Stimulated activated CD4-positive, alpha-beta T cell treated with anti-CD3 and anti-CD28 coated beads, Interleukin-2, amount 100 ng/mL, for 4 hours (primary cell): ENCODE data around the gene METTL2B.
A peak's percentile ranks its signal among the peaks of the same experiment; 100 is the strongest.

Experiments
- DNase-seq: peaks from one replicate; pipeline ENCODE4 v3.0.0-alpha.2; 2020; ENCODE audit warnings: low read depth

METTL2B gene

DNA sequence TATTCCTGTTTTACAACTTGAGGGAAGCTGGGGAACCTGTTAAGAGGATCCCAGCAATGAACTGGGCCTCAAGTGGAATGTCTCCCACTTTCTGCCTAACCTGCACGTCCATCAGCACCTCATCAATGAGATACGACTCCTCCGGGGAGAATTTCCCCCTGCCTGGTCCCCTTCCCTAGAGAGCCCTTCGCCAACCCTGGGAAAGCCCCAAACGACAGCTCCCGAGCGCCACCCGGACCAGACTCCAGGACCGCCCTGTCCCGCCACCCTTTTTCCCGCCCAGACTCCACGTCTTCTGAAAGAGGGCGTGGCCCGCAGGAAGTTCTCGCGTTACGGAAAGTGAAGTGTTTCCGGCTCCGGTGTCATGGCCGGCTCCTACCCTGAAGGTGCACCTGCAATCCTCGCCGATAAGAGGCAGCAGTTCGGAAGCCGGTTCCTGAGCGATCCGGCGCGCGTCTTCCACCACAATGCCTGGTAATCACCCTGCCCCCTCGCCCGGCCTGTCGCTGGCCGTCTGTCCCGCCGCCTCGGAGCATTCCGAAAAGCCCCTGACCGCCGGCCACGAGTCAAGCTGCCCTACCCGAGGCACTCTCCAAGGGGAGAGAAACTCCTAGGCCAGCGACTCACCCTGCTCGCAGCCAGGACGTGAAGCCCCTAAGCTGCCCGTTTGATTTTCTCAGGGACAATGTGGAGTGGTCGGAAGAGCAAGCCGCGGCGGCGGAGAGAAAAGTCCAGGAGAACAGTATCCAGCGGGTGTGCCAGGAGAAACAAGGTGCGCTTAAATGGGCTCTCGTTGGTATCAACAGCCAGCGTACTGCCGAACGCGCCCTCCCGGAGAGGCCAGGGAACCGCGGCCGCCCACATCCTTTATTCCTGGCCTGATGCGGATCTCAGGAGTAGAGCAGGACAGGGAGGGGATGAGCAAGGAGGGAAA lies at the start of gene METTL2B:
METTL2B (plus strand) TSS at position 347 of the 934 bp plus-strand sequence; CDS start at position 365, 18 bp downstream.
- peak; percentile 81 for DNase-seq

DNA sequence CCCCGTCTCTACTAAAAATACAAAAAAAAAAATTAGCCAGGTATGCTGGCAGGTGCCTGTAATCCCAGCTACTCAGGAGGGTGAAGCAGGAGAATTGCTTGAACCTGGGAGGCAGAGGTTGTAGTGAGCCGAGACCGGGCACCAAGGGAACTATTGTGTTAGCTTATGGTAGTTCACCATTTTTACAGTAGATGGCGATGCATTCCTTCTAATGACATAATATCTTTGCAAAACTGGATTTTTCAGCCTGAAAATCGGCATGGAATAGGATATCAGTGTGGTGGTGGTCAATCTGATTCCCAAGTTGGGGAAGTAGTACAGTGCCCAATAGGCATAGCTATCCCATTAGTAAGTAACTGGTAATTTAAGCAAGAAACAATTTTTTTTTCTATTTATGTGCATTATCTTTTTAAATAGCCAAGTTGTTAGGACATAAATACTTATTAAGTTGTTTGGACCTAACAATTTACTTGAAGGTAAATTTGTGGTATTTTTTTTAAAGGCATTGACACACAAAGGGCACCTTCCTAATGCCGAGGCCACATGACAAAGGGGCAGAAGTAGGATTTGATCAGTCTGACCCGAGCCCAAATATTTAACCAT lies 49.2 kb upstream of the METTL2B start:
- DNase-seq = no peak

GRCh38 chr7:128430207-128430606 lies 46.3 kb upstream of the METTL2B start:
- DNase-seq = no peak

- DNase-seq = no peak
Observed at GRCh38 chr7:128431221-128431620, 45.3 kb upstream of the METTL2B start.

- no peak for DNase-seq
Observed at GRCh38 chr7:128431754-128432153, 44.8 kb upstream of the METTL2B start.

- DNase-seq = no peak
Observed at GRCh38 chr7:128434413-128435326, 41.9 kb upstream of the METTL2B start.

- DNase-seq = no peak
Observed at GRCh38 chr7:128435327-128435686, 41.2 kb upstream of the METTL2B start.

DNA sequence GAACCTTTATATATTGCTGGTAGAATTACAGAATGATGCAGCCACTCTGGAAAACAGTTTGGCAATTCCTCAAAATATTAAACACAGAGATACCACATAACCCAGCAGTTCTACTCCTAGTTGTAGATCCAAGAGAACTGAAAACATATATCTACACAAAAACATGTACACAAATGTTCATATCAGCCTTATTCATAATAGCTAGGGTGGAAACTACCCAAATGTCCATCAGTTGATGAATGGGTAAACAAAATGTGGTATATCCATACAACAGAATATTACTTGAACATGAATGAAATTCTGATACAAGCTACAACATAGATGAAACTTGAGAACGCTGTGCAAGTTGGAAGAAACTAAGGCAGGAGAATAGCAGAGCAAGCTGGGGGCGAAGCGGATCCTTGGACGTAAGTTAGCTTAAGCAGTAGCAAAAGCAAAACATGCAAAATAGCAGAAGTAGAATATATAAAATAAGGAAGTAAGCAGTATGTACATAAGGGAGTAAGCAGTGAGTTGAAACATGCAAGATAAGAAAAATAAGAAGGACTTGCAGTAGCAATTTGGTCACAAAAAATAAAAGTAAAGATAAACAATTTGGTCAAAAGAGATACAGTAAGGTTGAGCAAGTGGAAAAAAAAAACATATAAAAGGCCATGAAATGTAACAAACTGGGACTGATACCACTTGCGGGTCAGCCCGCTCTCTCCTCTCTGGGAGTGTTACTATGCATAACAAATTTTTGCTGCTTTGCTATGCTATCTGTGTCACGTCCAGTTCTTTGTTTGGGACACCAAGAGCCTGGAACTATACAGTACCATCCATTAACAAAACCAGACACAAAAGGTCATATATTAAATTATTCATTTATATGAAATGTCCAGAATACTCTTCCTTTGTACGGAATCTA lies 38.9 kb upstream of the METTL2B start:
- DNase-seq = no peak

- DNase-seq = no peak
Observed at GRCh38 chr7:128442356-128442755, 34.2 kb upstream of the METTL2B start.

DNA sequence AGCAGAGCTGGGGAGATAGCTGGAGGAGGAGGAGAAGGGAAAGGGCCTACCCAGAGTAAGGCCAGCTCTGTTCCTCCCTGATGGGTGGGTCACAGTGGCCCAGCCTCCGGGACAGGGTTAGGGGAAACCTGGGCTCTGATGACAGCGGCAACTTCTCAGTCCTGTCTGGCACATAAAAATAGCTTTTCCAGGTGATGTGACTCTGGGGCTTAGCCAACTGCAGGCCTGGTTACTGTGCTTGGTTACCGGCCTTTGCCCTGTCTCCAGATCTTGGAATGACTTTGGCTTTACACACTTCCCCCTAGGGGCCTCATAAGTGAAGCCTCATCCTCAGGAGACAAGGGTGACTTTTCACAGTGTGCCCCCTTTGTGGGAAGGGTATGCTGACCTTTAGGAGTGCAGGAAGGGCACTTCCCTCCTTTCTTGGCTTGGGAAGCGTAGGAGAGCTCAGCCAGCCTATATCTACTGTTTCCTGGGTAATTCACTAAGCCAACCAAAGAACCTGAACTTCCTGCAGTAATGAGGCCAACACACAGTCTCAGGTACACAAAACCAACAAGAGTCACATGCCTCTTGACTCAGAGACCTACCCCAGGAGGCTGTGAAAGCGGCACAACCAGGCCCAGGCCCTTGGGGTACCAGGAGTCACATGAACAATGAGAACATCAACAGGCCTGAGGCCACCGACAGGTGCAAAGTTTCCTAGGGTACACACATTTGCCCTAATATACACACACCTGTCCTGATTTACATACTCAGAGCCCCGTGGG lies 32.5 kb upstream of the METTL2B start:
- no peak for DNase-seq

DNA sequence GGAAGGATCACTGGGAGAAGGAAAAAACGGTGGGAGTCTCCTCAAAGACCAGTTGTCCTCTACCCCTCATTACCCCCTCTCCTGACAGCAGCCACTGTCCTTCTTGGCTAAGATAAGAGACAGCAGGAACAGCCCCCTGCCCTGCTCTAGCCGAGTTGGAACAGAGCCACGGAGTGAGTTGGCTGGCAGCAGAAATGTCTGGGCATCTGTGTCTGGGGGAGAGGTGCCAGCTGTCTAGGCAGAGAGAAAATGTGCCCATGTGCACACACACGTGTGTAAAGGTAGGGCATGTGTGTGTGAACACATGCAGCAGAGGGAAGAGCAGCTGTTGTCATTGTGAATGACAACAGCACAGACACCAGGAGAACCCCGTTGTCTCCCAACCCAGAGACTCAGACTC lies 30.2 kb upstream of the METTL2B start:
- DNase-seq = no peak

GRCh38 chr7:128447941-128448564 lies 28.5 kb upstream of the METTL2B start:
- DNase-seq = no peak

DNA sequence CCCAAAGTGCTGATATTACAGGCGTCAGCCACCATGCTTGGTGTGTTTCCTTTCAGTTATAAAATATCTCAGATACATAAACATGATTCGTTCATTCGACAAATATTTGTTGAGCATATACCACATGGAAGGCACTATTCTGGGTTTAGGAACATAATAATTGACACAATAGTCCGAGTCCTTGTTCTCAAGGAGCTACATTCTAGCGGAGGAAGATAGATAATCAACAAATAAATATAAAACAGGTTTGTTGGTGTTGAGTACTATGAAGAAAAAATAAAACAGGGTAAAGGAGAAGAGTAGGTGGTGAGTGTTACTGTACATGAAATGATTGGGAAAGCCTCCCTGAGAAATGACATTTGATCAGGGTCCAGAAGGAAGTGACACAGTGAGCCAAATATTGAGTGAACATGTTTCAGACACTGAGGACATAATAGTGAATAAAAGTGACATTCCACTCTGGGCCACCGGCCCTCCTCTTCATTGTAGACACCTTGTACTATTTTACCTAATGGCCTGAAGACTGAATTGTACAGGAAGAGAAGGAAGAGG lies 27.7 kb upstream of the METTL2B start:
- no peak for DNase-seq

- no peak for DNase-seq
Observed at GRCh38 chr7:128450409-128450808, 26.1 kb upstream of the METTL2B start.

DNA sequence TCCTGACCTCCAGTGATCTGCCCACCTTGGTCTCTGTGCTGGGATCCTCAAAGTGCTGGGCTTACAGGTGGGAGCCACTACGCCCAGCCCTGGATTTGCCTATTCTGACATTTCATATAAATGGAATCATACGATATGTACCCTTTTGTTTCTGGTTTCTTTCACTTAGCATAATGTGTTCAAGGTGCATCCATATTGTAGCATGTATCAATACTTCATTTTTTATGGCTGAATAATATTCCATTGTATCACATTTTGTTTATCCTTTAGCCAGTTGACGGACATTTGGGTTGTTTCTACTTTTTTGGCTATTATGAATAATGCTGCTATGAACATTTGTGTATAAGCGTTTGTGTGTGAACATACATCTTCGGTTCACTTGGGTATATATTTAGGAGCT lies 25.6 kb upstream of the METTL2B start:
- no peak for DNase-seq

DNA sequence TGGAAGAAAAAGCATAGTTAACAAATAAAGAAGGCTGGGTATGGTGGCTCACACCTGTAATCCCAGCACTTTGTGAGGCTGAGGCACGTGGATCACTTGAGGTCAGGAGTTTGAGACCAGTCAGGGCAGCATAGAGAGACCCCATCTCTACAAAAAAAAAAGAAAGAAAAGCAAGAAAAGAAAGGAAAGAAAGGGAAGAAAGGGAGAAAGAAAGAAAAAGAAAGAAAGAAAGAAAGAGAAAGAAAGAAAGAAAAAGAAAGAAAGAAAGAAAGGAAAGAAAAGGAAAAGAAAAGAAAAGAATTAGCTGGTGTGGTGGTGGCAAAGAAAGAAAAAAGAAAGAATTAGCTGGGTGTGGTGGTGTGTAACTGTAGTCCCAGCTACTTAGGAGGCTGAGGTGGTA lies 24.0 kb upstream of the METTL2B start:
- no peak for DNase-seq

GRCh38 chr7:128453836-128454804 lies 22.4 kb upstream of the METTL2B start:
- no peak for DNase-seq

- DNase-seq = no peak
Observed at GRCh38 chr7:128454808-128455542, 21.6 kb upstream of the METTL2B start.
